22Rv1 (cell line): Measurements from ENCODE around the gene OR2T1.
"Not testable (repeated sequence)": the region's sequence is repeated elsewhere in the genome, so short reads cannot be mapped to it uniquely, and the experiment has no call there.

Experiments used
- CTCF ChIP-seq: fragments of 450-650 bp; IDR thresholded peaks from 2 replicates; pipeline ENCODE4 v1.5.1; 2017; ENCODE audit warnings: mild to moderate bottlenecking
- ZFX ChIP-seq: fragments of 450-650 bp; IDR thresholded peaks from 2 replicates; pipeline ENCODE4 v1.6.1; 2017; ENCODE audit warnings: antibody characterized with exemption, borderline replicate concordance

GRCh38 chr1:248438668-248439067 is 35.8 kb downstream of the OR2T1 start:
- not testable (repeated sequence) for TF ChIP-seq CTCF, ZFX
